ENCODE data around the gene MAN1A1. TPM values are rescaled to one million over a fixed set of nuclear protein-coding genes. Genes with fewer than 3 reads are reported as not detected.

Gene MAN1A1
- total RNA-seq, 4 donors from 2014 or later: 6.3 to 92.3 (median 22.4) TPM

DNA sequence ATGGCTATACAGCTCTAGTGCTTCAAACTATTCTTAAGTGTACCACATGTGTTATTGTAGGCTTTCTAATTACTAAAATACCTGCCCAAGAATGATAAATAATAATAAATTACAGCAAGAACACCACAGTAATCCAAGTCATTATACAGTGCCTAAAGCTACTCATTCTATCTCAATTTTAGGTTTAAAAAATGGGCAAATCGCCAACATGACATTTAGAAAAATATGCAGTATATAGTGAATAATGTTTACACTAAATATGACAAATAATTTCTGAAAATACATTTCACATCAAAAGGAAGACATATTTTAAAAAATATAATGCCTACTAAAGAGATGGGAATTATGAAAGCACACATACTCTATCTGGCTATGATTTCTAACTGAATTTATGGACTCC, 91.8 kb downstream of the MAN1A1 start:
- Histone ChIP-seq H3K27me3 (no peaks in the 10 kb centered on the region), H3K4me1 (peaks cover 0 to 22% (median 0%) of the 10 kb centered on the region in 3 donors), H3K4me3 (no peak overlapping the region), H3K9me3 (no peaks in the 10 kb centered on the region), H3K27ac (no peak overlapping the region), H3K36me3 (no peaks in the 10 kb centered on the region)
- no peak for TF ChIP-seq POLR2A (IDR thresholded peaks at IDR 0.05)
- TF ChIP-seq, protein P1, sequence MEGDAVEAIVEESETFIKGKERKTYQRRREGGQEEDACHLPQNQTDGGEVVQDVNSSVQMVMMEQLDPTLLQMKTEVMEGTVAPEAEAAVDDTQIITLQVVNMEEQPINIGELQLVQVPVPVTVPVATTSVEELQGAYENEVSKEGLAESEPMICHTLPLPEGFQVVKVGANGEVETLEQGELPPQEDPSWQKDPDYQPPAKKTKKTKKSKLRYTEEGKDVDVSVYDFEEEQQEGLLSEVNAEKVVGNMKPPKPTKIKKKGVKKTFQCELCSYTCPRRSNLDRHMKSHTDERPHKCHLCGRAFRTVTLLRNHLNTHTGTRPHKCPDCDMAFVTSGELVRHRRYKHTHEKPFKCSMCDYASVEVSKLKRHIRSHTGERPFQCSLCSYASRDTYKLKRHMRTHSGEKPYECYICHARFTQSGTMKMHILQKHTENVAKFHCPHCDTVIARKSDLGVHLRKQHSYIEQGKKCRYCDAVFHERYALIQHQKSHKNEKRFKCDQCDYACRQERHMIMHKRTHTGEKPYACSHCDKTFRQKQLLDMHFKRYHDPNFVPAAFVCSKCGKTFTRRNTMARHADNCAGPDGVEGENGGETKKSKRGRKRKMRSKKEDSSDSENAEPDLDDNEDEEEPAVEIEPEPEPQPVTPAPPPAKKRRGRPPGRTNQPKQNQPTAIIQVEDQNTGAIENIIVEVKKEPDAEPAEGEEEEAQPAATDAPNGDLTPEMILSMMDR (IDR thresholded peaks at IDR 0.05): no peak
- 59 to 88% methylated on average over 1 of the region's 1 CpG for WGBS, 2 donors
- DNase-seq: no peak
- intact Hi-C loops (cut with DNase I): no loop called here

DNA sequence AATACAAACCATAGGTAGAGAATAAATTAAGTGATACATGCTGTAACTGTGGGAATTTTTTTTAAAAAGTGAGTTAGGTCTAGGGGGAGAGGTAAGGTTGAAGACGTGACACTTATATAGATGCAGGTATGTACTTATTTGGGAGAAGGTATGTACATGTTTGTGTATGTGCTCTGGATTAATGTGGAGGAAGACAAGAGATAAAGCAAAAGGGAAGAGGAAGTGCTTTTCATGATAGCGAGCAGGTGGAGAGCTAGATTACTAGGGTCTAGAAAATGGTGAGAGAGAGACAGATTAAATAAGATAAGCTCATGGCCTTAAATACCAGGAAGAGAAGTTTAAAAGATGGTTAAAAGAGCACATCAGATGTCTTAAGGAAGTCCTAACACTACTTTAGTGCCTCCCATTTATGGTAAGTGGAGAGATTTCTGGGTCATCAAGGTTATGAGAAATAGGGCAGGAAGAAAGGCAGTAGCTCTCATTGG, 92.5 kb downstream of the MAN1A1 start:
- Histone ChIP-seq H3K9me3 (no peaks in the 10 kb centered on the region), H3K4me3 (no peak overlapping the region), H3K4me1 (peaks cover 0 to 22% (median 0%) of the 10 kb centered on the region in 3 donors), H3K36me3 (no peaks in the 10 kb centered on the region), H3K27me3 (no peaks in the 10 kb centered on the region), H3K27ac (no peak overlapping the region)
- DNase-seq: no peak
- no peak for TF ChIP-seq POLR2A (IDR thresholded peaks at IDR 0.05)
- intact Hi-C loops (cut with DNase I): no loop called here
- WGBS, 2 donors: 88 to 91% methylated on average over 2 of the region's 2 CpGs

DNA sequence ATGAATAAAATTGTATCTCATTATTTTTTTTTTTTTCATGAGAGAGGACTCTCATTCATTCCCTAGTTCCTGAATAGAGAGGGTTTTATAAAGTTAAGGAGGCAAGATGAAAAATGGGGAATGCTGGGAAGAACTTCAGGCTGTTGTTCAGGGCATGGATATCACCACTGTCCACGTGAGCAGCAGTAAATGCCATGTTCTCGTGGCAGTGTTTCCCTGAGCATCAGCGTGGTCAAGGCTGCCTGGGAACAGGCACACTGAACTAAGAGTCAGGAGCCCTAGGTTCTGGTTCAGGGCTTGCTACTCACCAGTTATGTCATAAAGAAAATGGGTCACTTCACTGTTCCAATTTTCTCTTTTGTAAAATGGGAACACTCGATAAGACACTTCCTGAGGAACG, 93.2 kb downstream of the MAN1A1 start:
- peaks cover 0 to 18% (median 0%) of the 10 kb centered on the region in 3 donors for H3K4me1 ChIP-seq
- DNase-seq: no peak
- no peaks in the 10 kb centered on the region for H3K27me3 ChIP-seq
- H3K9me3 ChIP-seq: no peaks in the 10 kb centered on the region
- no peak for TF ChIP-seq POLR2A (IDR thresholded peaks at IDR 0.05)
- TF ChIP-seq, protein P1 (IDR thresholded peaks at IDR 0.05): no peak
- no peaks in the 10 kb centered on the region for H3K36me3 ChIP-seq
- intact Hi-C loops (cut with DNase I): no loop called here
- 88 to 91% methylated on average over 5 of the region's 5 CpGs for WGBS, 2 donors
- H3K27ac ChIP-seq: no peak overlapping the region
- H3K4me3 ChIP-seq: no peak overlapping the region

DNA sequence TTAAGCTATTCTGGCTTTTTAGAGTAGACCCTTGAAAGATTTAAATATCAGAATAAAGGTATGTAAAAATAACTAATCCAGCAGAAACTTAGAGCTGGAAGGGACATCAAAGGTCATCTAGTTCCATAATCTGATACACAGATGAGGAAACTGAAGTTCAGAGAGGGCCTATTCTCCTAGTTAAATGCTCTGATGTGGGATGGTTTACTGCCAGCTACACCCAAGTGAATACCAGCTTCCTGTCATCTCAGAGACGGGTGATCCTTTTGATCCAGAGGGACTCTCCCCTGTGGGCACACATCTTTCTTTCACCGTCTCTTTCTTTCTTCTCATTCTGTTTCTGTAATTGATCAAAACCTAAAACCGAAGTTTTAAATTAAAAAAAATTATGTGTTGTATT, 94.1 kb downstream of the MAN1A1 start:
- Histone ChIP-seq H3K4me1 (peaks cover 0 to 11% (median 0%) of the 10 kb centered on the region in 3 donors), H3K27me3 (no peaks in the 10 kb centered on the region), H3K9me3 (no peaks in the 10 kb centered on the region), H3K36me3 (no peaks in the 10 kb centered on the region), H3K27ac (no peak overlapping the region), H3K4me3 (no peak overlapping the region)
- intact Hi-C loops (cut with DNase I): no loop called here
- 83% methylated on average over 3 of the region's 3 CpGs for WGBS, 2 donors
- TF ChIP-seq, protein P1 (IDR thresholded peaks at IDR 0.05): no peak
- no peak for TF ChIP-seq POLR2A (IDR thresholded peaks at IDR 0.05)
- no peak for DNase-seq

DNA sequence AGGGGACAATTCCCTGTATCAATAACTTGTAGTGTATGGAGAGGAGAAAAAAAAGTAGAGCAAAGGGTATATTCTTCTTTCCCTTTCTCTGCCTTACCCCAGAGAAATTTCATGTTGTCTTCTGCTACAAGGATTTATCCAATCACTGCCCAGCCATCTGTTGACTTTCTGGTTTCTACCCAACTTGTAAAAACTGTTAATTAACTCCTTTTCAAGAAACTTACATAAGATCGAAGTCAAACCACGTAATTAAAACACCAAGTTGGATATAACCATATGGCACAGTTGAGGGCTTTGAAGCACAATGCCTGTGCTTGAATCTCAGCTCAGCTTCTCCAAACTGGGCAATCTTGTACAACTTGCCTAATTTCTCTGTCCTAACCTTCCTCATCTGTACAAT, 99.5 kb downstream of the MAN1A1 start:
- TF ChIP-seq, protein P1 (IDR thresholded peaks at IDR 0.05): no peak
- no peak for TF ChIP-seq POLR2A (IDR thresholded peaks at IDR 0.05)
- Histone ChIP-seq H3K9me3 (no peaks in the 10 kb centered on the region), H3K27ac (no peak overlapping the region), H3K27me3 (no peaks in the 10 kb centered on the region), H3K36me3 (peaks cover 0 to 24% (median 4%) of the 10 kb centered on the region in 3 donors), H3K4me1 (peaks cover 0 to 6% (median 0%) of the 10 kb centered on the region in 3 donors), H3K4me3 (no peak overlapping the region)
- intact Hi-C loops (cut with DNase I): no loop called here
- no peak for DNase-seq
- WGBS, 2 donors: 91 to 100% methylated on average over 2 of the region's 2 CpGs

DNA sequence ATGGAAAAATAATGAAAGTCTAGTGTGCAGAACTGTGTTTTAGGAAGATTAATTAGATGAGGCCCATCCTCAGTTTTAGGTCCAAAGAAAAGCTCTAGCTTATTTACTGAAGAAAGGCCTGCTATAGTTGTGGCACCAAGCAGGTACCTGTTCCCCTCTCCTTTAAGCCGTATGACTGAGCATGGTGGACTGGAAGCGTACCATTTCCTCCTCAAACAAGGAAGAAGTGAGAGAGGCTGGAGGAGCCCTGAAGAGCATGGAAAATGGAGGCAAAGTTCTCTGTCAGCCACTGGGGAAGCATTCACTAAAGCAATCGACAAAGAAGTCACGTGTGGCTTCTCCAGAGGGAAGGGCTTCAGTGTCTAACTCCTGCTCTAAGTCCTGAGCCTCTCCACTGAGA, 100.2 kb downstream of the MAN1A1 start:
- Histone ChIP-seq H3K36me3 (peaks cover 0 to 24% (median 4%) of the 10 kb centered on the region in 3 donors), H3K4me3 (no peak overlapping the region), H3K4me1 (peaks cover 0 to 10% (median 0%) of the 10 kb centered on the region in 3 donors), H3K27me3 (no peaks in the 10 kb centered on the region), H3K9me3 (no peaks in the 10 kb centered on the region), H3K27ac (no peak overlapping the region)
- 98 to 100% methylated on average over 4 of the region's 4 CpGs for WGBS, 2 donors
- intact Hi-C loops (cut with DNase I): no loop called here
- TF ChIP-seq, protein P1 (IDR thresholded peaks at IDR 0.05): no peak
- TF ChIP-seq POLR2A (IDR thresholded peaks at IDR 0.05): no peak
- no peak for DNase-seq

Measured in esophagus squamous epithelium (tissue), 5 donors.